Prostate gland (tissue), 2 donors: ENCODE measurements around the gene SLC25A21.

Experiments
- POLR2A ChIP-seq: fragments of 450-650 bp; IDR thresholded peaks from one replicate; pipeline ENCODE4 v1.6.1; 2016; ENCODE audit warnings: antibody characterized with exemption, mild to moderate bottlenecking
- POLR2AphosphoS5 ChIP-seq: sonication (generic); formaldehyde crosslinking; IDR thresholded peaks from one replicate; pipeline ENCODE4 v1.6.1; 2017; ENCODE audit warnings: antibody characterized with exemption
- TF ChIP-seq, protein P1 (sequence below), 4 experiments: fragments of 200-600 bp in 2 of 4; fragments of 450-650 bp in 2 of 4; sonication (generic) in 2 of 4; IDR thresholded peaks; 1 replicate in 3 of 4; 2 replicates in 1 of 4; pipeline ENCODE4 v1.5.1; 2016 to 2019; ENCODE audit warnings: antibody characterized with exemption in 4 of 4, mild to moderate bottlenecking in 2 of 4, moderate library complexity in 2 of 4

DNA sequence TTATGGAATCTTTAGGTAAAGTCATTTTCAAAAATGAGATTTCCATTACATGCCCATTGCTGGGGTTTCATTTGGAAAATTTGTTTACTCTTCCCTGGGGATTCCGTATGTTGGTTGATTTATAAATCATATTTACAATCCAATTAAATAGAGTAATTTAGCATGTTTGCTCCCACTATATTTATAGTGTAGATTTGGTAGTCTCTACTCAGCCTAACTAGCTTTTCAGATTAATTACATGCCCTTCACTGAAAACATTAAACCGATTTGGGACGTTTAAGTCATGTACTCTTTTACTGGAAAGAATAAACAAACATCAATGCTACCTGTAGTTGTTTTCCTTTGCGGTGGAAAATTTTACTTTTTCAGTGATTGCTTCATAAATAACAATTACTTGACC lies 500.3 kb downstream of the SLC25A21 start:
- TF ChIP-seq POLR2AphosphoS5 (no peak), POLR2A (no peak)
- TF ChIP-seq, protein P1, sequence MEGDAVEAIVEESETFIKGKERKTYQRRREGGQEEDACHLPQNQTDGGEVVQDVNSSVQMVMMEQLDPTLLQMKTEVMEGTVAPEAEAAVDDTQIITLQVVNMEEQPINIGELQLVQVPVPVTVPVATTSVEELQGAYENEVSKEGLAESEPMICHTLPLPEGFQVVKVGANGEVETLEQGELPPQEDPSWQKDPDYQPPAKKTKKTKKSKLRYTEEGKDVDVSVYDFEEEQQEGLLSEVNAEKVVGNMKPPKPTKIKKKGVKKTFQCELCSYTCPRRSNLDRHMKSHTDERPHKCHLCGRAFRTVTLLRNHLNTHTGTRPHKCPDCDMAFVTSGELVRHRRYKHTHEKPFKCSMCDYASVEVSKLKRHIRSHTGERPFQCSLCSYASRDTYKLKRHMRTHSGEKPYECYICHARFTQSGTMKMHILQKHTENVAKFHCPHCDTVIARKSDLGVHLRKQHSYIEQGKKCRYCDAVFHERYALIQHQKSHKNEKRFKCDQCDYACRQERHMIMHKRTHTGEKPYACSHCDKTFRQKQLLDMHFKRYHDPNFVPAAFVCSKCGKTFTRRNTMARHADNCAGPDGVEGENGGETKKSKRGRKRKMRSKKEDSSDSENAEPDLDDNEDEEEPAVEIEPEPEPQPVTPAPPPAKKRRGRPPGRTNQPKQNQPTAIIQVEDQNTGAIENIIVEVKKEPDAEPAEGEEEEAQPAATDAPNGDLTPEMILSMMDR (IDR thresholded peaks at IDR 0.05): no peak
